ENCODE data around the gene BOLL. TPM values are rescaled to one million over a fixed set of nuclear protein-coding genes. Genes with fewer than 3 reads are reported as not detected.
"Not testable (repeated sequence)": the region's sequence is repeated elsewhere in the genome, so short reads cannot be mapped to it uniquely, and the experiment has no call there.

The BOLL gene
- total and polyA plus RNA-seq, 4 experiments from 2014 or later = not detected

- H3K9me3 Mint-ChIP-seq = no peaks in the 10 kb centered on the region
- intact Hi-C loops (cut with micrococcal nuclease) = loop anchor here (1.0 kb wide), 3 partner anchors 71 to 589 kb away; no protein-coding TSS in a partner anchor
- ChIA-PET POLR2A (ENCODE audit: partially characterized antibody) (interaction anchor here (1.3 to 3.0 kb wide), 5 partner anchors 66 to 272 kb away, joined by 4 to 26 read pairs (median 12); partner anchors contain the start of genes HSPD1, HSPE1, MOB4 and SF3B1), CTCF (ENCODE audit: partially characterized antibody) (interaction anchor here (0.6 to 2.1 kb wide), 12 partner anchors 9 to 1067 kb away, joined by 3 to 11 read pairs (median 3); partner anchors contain the start of genes CCDC150 and COQ10B)
- no peak for DNase-seq
- no peaks in the 10 kb centered on the region for H3K36me3 ChIP-seq (ENCODE audit: insufficient read depth, low read length)
- H3K36me3 Mint-ChIP-seq = peaks cover 16 to 18% of the 10 kb centered on the region in 2 donors
- peak overlapping the region; percentile 84 to 94 (median 90) for H3K4me3 Mint-ChIP-seq
- H3K4me1 ChIP-seq (ENCODE audit: insufficient read depth, low read length) = peaks cover 52% of the 10 kb centered on the region
- no peaks in the 10 kb centered on the region for H3K27me3 ChIP-seq (ENCODE audit: insufficient read depth, low read length)
- H3K27ac Mint-ChIP-seq = peak overlapping the region in 3 of 7 donors; percentile 4 to 84 (median 24)
- peak overlapping the region; percentile 6 for H3K27ac ChIP-seq (ENCODE audit: low read depth, low read length)
- H3K27me3 Mint-ChIP-seq = peaks cover 0 to 3% of the 10 kb centered on the region in 2 donors
- no peaks in the 10 kb centered on the region for H3K9me3 ChIP-seq (ENCODE audit: control insufficient read depth in 1 of 2, low read length in 2 of 2)
- peaks cover 25 to 55% (median 40%) of the 10 kb centered on the region in 4 donors for H3K4me1 Mint-ChIP-seq
- H3K4me3 ChIP-seq (ENCODE audit: low read length in 2 of 2) = peak overlapping the region; percentile 85 to 93
These were observed 78.3 kb downstream of the BOLL start for GRCh38 chr2:197706839-197707207.

- H3K27ac ChIP-seq (ENCODE audit: low read depth, low read length) = peak overlapping the region; percentile 65
- intact Hi-C loops (cut with micrococcal nuclease) = loop anchor here (1.0 to 2.0 kb wide), 5 partner anchors 189 to 1067 kb away; partner anchors contain the start of genes CCDC150, COQ10B, HSPE1 and MOB4
- Mint-ChIP-seq H3K4me3 (peak overlapping the region; percentile 84 to 94 (median 90)), H3K4me1 (peaks cover 25 to 55% (median 40%) of the 10 kb centered on the region in 4 donors), H3K27me3 (peaks cover 0 to 3% of the 10 kb centered on the region in 2 donors), H3K36me3 (peaks cover 12 to 13% of the 10 kb centered on the region in 2 donors), H3K9me3 (no peaks in the 10 kb centered on the region), H3K27ac (peak overlapping the region; percentile 84 to 98 (median 93))
- H3K4me3 ChIP-seq (ENCODE audit: low read length in 2 of 2) = peak overlapping the region; percentile 85 to 93
- no peaks in the 10 kb centered on the region for H3K36me3 ChIP-seq (ENCODE audit: insufficient read depth, low read length)
- H3K4me1 ChIP-seq (ENCODE audit: insufficient read depth, low read length) = peaks cover 52% of the 10 kb centered on the region
- POLR2A ChIA-PET (ENCODE audit: partially characterized antibody) = interaction anchor here (1.3 to 3.0 kb wide), 7 partner anchors 12 to 271 kb away, joined by 4 to 30 read pairs (median 12); partner anchors contain the start of genes HSPD1, HSPE1, MOB4 and SF3B1
- H3K27me3 ChIP-seq (ENCODE audit: insufficient read depth, low read length) = no peaks in the 10 kb centered on the region
- CTCF ChIA-PET (ENCODE audit: partially characterized antibody) = interaction anchor here (0.6 to 2.1 kb wide), 12 partner anchors 10 to 1067 kb away, joined by 3 to 11 read pairs (median 3); partner anchors contain the start of genes CCDC150 and COQ10B
- H3K9me3 ChIP-seq (ENCODE audit: control insufficient read depth in 1 of 2, low read length in 2 of 2) = no peaks in the 10 kb centered on the region
- DNase-seq = peak in 1 of 5 donors; percentile 5
These were observed 78.9 kb downstream of the BOLL start for GRCh38 chr2:197705912-197706838.

- Histone ChIP-seq H3K27ac (ENCODE audit: low read depth, low read length) (peak within 1 kb of the TSS; percentile 77), H3K4me1 (ENCODE audit: insufficient read depth, low read length) (peaks cover 51% of the 10 kb centered on the region), H3K9me3 (ENCODE audit: control insufficient read depth in 1 of 2, low read length in 2 of 2) (no peaks in the 10 kb centered on the region), H3K4me3 (ENCODE audit: low read length in 2 of 2) (peak within 1 kb of the TSS; percentile 89 to 93), H3K27me3 (ENCODE audit: insufficient read depth, low read length) (no peaks in the 10 kb centered on the region), H3K36me3 (ENCODE audit: insufficient read depth, low read length) (no peaks in the 10 kb centered on the region)
- H3K27ac Mint-ChIP-seq = peak within 1 kb of the TSS; percentile 84 to 98 (median 95)
- H3K4me3 Mint-ChIP-seq = peak within 1 kb of the TSS; percentile 84 to 94 (median 90)
- ChIA-PET CTCF (ENCODE audit: partially characterized antibody) (interaction anchor here (1.2 to 1.8 kb wide), 3 partner anchors 55 to 594 kb away, joined by 4 read pairs; no protein-coding TSS in a partner anchor), POLR2A (ENCODE audit: partially characterized antibody) (interaction anchor here (1.2 to 3.0 kb wide), 8 partner anchors 11 to 270 kb away, joined by 4 to 30 read pairs (median 12); partner anchors contain the start of genes COQ10B, HSPD1, HSPE1 and MOB4)
- no peaks in the 10 kb centered on the region for H3K9me3 Mint-ChIP-seq
- peaks cover 23 to 54% (median 41%) of the 10 kb centered on the region in 4 donors for H3K4me1 Mint-ChIP-seq
- H3K27me3 Mint-ChIP-seq = peaks cover 3 to 5% of the 10 kb centered on the region in 2 donors
- intact Hi-C loops (cut with micrococcal nuclease) = loop anchor here (1.0 to 2.0 kb wide), 5 partner anchors 189 to 1066 kb away; partner anchors contain the start of genes CCDC150, COQ10B, HSPE1 and MOB4
- peak; percentile 91 to 94 (median 92) for DNase-seq
- peaks cover 9 to 12% of the 10 kb centered on the region in 2 donors for H3K36me3 Mint-ChIP-seq
These were observed 79.8 kb downstream of the BOLL start, which contains the start of gene MARS2 for GRCh38 chr2:197705121-197705911. Gene MARS2, plus strand, starts transcription at chr2:197705369. Its CDS starts 37 bp downstream, at chr2:197705406.

- CTCF ChIA-PET (ENCODE audit: partially characterized antibody) = interaction anchor here (1.2 kb wide), 1 partner anchor 64 kb away, joined by 4 read pairs; no protein-coding TSS in a partner anchor
- intact Hi-C loops (cut with micrococcal nuclease) = loop anchor here (1.0 to 2.0 kb wide), 5 partner anchors 188 to 1065 kb away; partner anchors contain the start of genes CCDC150, COQ10B, HSPE1 and MOB4
- no peaks in the 10 kb centered on the region for H3K36me3 ChIP-seq (ENCODE audit: insufficient read depth, low read length)
- Mint-ChIP-seq H3K9me3 (no peaks in the 10 kb centered on the region), H3K36me3 (peaks cover 5% of the 10 kb centered on the region in 2 donors), H3K4me3 (peak overlapping the region; percentile 81 to 93 (median 87)), H3K27me3 (peaks cover 3 to 5% of the 10 kb centered on the region in 2 donors), H3K27ac (peak overlapping the region; percentile 84 to 98 (median 94)), H3K4me1 (peaks cover 20 to 46% (median 35%) of the 10 kb centered on the region in 4 donors)
- peak overlapping the region; percentile 89 to 93 for H3K4me3 ChIP-seq (ENCODE audit: low read length in 2 of 2)
- H3K27me3 ChIP-seq (ENCODE audit: insufficient read depth, low read length) = no peaks in the 10 kb centered on the region
- POLR2A ChIA-PET (ENCODE audit: partially characterized antibody) = interaction anchor here (1.2 to 3.0 kb wide), 7 partner anchors 11 to 270 kb away, joined by 4 to 30 read pairs (median 16); partner anchors contain the start of genes COQ10B, HSPD1, HSPE1 and MOB4
- H3K9me3 ChIP-seq (ENCODE audit: control insufficient read depth in 1 of 2, low read length in 2 of 2) = no peaks in the 10 kb centered on the region
- no peak for DNase-seq
- peak overlapping the region; percentile 77 for H3K27ac ChIP-seq (ENCODE audit: low read depth, low read length)
- peaks cover 44% of the 10 kb centered on the region for H3K4me1 ChIP-seq (ENCODE audit: insufficient read depth, low read length)
These were observed 80.5 kb downstream of the BOLL start for GRCh38 chr2:197704434-197705120.

- Histone ChIP-seq H3K27ac (ENCODE audit: low read depth, low read length) (no peak overlapping the region), H3K36me3 (ENCODE audit: insufficient read depth, low read length) (no peaks in the 10 kb centered on the region), H3K4me3 (ENCODE audit: low read length in 2 of 2) (no peak overlapping the region), H3K9me3 (ENCODE audit: control insufficient read depth in 1 of 2, low read length in 2 of 2) (no peaks in the 10 kb centered on the region), H3K27me3 (ENCODE audit: insufficient read depth, low read length) (no peaks in the 10 kb centered on the region), H3K4me1 (ENCODE audit: insufficient read depth, low read length) (peaks cover 13% of the 10 kb centered on the region)
- DNase-seq = no peak
- Mint-ChIP-seq H3K4me3 (no peak overlapping the region), H3K36me3 (no peaks in the 10 kb centered on the region), H3K4me1 (peaks cover 7 to 20% (median 11%) of the 10 kb centered on the region in 4 donors), H3K27me3 (peaks cover 3 to 5% of the 10 kb centered on the region in 2 donors), H3K27ac (no peak overlapping the region), H3K9me3 (peaks cover 0 to 2% (median 0%) of the 10 kb centered on the region in 8 donors)
- intact Hi-C loops (cut with micrococcal nuclease) = no loop called here
- CTCF ChIA-PET (ENCODE audit: partially characterized antibody) = no interaction called here
- POLR2A ChIA-PET (ENCODE audit: partially characterized antibody) = no interaction called here
These were observed 84.2 kb downstream of the BOLL start for GRCh38 chr2:197700960-197701359.

- POLR2A ChIA-PET (ENCODE audit: partially characterized antibody); H3K9me3 ChIP-seq (ENCODE audit: control insufficient read depth in 1 of 2, low read length in 2 of 2); H3K4me1 ChIP-seq (ENCODE audit: insufficient read depth, low read length); H3K4me3 Mint-ChIP-seq; DNase-seq; H3K27me3 ChIP-seq (ENCODE audit: insufficient read depth, low read length); H3K36me3 ChIP-seq (ENCODE audit: insufficient read depth, low read length); H3K36me3 Mint-ChIP-seq; H3K9me3 Mint-ChIP-seq; H3K4me3 ChIP-seq (ENCODE audit: low read length in 2 of 2); intact Hi-C loops (cut with micrococcal nuclease); CTCF ChIA-PET (ENCODE audit: partially characterized antibody); H3K27ac ChIP-seq (ENCODE audit: low read depth, low read length); H3K27me3 Mint-ChIP-seq: not testable (repeated sequence)
- peak overlapping the region in 1 of 7 donors; percentile 20 for H3K27ac Mint-ChIP-seq
- H3K4me1 Mint-ChIP-seq = peaks cover 3 to 18% (median 8%) of the 10 kb centered on the region in 4 donors
These were observed 85.4 kb downstream of the BOLL start for GRCh38 chr2:197699724-197700123.

All from CD4-positive, alpha-beta memory T cell (primary cell).